Prostate gland (tissue), 2 donors: ENCODE results near the gene TSKS. TPM values are rescaled to one million over a fixed set of nuclear protein-coding genes. Genes with fewer than 3 reads are reported as not detected.

Experiments
- DNase-seq: peaks from one replicate; pipeline ENCODE4 v3.0.0-alpha.2; 2019; ENCODE audit warnings: low spot score
- H3K27ac ChIP-seq, 2 donors: fragments of 200-600 bp; sonication (generic); 2 replicates each; pipeline ENCODE4 v1.5.1; 2017 to 2019
- H3K27me3 ChIP-seq: fragments of 200-600 bp; sonication (generic); replicated peaks from 2 replicates; pipeline ENCODE4 v1.5.1; 2019; ENCODE audit not compliant: insufficient read depth
- H3K36me3 ChIP-seq, 2 donors: fragments of 200-600 bp; sonication (generic); 1 replicate in 1 of 2; 2 replicates in 1 of 2; pipeline versions ENCODE4 v1.5.1 to v1.8.1; 2017 to 2019
- H3K4me1 ChIP-seq: fragments of 200-600 bp; sonication (generic); replicated peaks from 2 replicates; pipeline ENCODE4 v1.5.1; 2019
- H3K4me3 ChIP-seq, 2 donors: fragments of 200-600 bp; sonication (generic); 2 replicates each; pipeline ENCODE4 v1.5.1; 2017 to 2019
- H3K9me3 ChIP-seq: fragments of 200-600 bp; sonication (generic); 2 replicates; pipeline ENCODE4 v1.5.1; 2017
- CTCF ChIP-seq, 4 experiments: fragments of 200-600 bp in 2 of 4; fragments of 450-650 bp in 2 of 4; sonication (generic) in 2 of 4; IDR thresholded peaks; 1 replicate in 3 of 4; 2 replicates in 1 of 4; pipeline ENCODE4 v1.5.1; 2016 to 2019; ENCODE audit warnings: antibody characterized with exemption in 4 of 4, mild to moderate bottlenecking in 2 of 4, moderate library complexity in 2 of 4
- POLR2A ChIP-seq: fragments of 450-650 bp; IDR thresholded peaks from one replicate; pipeline ENCODE4 v1.6.1; 2016; ENCODE audit warnings: antibody characterized with exemption, mild to moderate bottlenecking
- POLR2AphosphoS5 ChIP-seq: sonication (generic); formaldehyde crosslinking; IDR thresholded peaks from one replicate; pipeline ENCODE4 v1.6.1; 2017; ENCODE audit warnings: antibody characterized with exemption
- WGBS: methylation state at CpG from one replicate; pipeline ENCODE4 v1.1.5; 2018; 5-methylcytosine and 5-hydroxymethylcytosine counted together
- intact Hi-C: fragments of 100-400 bp; cut with DNase I; formaldehyde crosslinking; loops from one replicate; pipeline ENCODE4 v1.14.2; 2022
- total RNA-seq, 2 donors: library from RNA; depleted of rRNA; stranded (reverse); fragments of >200 nt; gene quantifications; one replicate each; pipeline ENCODE4 v1.1.0, GENCODE V29; 2016

TSKS gene
- total RNA-seq, 2 donors from 2014 or later = 10.6 TPM; not detected in 1

- intact Hi-C loops = no loop called here
Observed at GRCh38 chr19:49746206-49746958, 16.7 kb downstream of the TSKS start.

GRCh38 chr19:49744946-49745381 is 18.1 kb downstream of the TSKS start:
- 92% methylated on average over 23 of the region's 23 CpGs for WGBS

More at GRCh38 chr19:49746206-49746958, 16.7 kb downstream of the TSKS start:
- Histone ChIP-seq H3K36me3 (no peaks in the 10 kb centered on the region), H3K4me3 (no peak overlapping the region), H3K4me1 (no peaks in the 10 kb centered on the region), H3K9me3 (no peaks in the 10 kb centered on the region), H3K27me3 (no peaks in the 10 kb centered on the region), H3K27ac (no peak overlapping the region)
- WGBS = 66% methylated on average over 52 of the region's 52 CpGs
- DNase-seq = no peak
- TF ChIP-seq POLR2A (no peak), CTCF (IDR thresholded peaks at IDR 0.05) (no peak), POLR2AphosphoS5 (no peak)

GRCh38 chr19:49741210-49741844 is 21.8 kb downstream of the TSKS start:
- H3K27me3 ChIP-seq = no peaks in the 10 kb centered on the region
- no peak overlapping the region for H3K27ac ChIP-seq
- no peak for DNase-seq
- 86% methylated on average over 9 of the region's 9 CpGs for WGBS
- H3K4me1 ChIP-seq = no peaks in the 10 kb centered on the region
- H3K4me3 ChIP-seq = no peak overlapping the region
- intact Hi-C loops = no loop called here
- no peaks in the 10 kb centered on the region for H3K36me3 ChIP-seq
- no peak for TF ChIP-seq CTCF (IDR thresholded peaks at IDR 0.05)
- TF ChIP-seq POLR2AphosphoS5 = no peak
- no peak for TF ChIP-seq POLR2A
- no peaks in the 10 kb centered on the region for H3K9me3 ChIP-seq

More at GRCh38 chr19:49744946-49745381, 18.1 kb downstream of the TSKS start:
- TF ChIP-seq CTCF (IDR thresholded peaks at IDR 0.05) = no peak
- TF ChIP-seq POLR2A = no peak
- no peak for TF ChIP-seq POLR2AphosphoS5
- Histone ChIP-seq H3K9me3 (no peaks in the 10 kb centered on the region), H3K4me3 (no peak overlapping the region), H3K27me3 (no peaks in the 10 kb centered on the region), H3K36me3 (no peaks in the 10 kb centered on the region), H3K4me1 (no peaks in the 10 kb centered on the region), H3K27ac (no peak overlapping the region)
- no peak for DNase-seq
- intact Hi-C loops = no loop called here

GRCh38 chr19:49739933-49740332 is 23.2 kb downstream of the TSKS start:
- no peak for DNase-seq
- 56% methylated on average over 10 of the region's 10 CpGs for WGBS
- no peaks in the 10 kb centered on the region for H3K9me3 ChIP-seq
- H3K27me3 ChIP-seq = no peaks in the 10 kb centered on the region
- no peaks in the 10 kb centered on the region for H3K4me1 ChIP-seq
- no peak overlapping the region for H3K27ac ChIP-seq
- H3K36me3 ChIP-seq = no peaks in the 10 kb centered on the region
- no peak for TF ChIP-seq CTCF (IDR thresholded peaks at IDR 0.05)
- TF ChIP-seq POLR2AphosphoS5 = no peak
- no peak for TF ChIP-seq POLR2A
- no peak overlapping the region for H3K4me3 ChIP-seq
- intact Hi-C loops = no loop called here
